Chondrocyte (in vitro differentiated cells): Measurements from ENCODE around the gene PPL. TPM values are rescaled to one million over a fixed set of nuclear protein-coding genes. Genes with fewer than 3 reads are reported as not detected.

Source experiments
- DNase-seq: peaks from one replicate; pipeline ENCODE4 v3.0.0; 2021; ENCODE audit warnings: mixed read lengths, low spot score
- H3K27ac Mint-ChIP-seq: one replicate; pipeline ENCODE4 v1.8.0; 2021; ENCODE audit warnings: mild to moderate bottlenecking, moderate library complexity, mixed read lengths; ENCODE audit not compliant: unreplicated experiment
- H3K27me3 Mint-ChIP-seq: 2 replicates; pipeline ENCODE4 v1.8.0; 2021; ENCODE audit warnings: low read depth, mixed read lengths
- H3K36me3 Mint-ChIP-seq: 2 replicates; pipeline ENCODE4 v1.8.0; 2021; ENCODE audit warnings: low read depth, mixed read lengths
- H3K4me1 Mint-ChIP-seq: 2 replicates; pipeline ENCODE4 v1.8.0; 2021; ENCODE audit warnings: low read depth, mild to moderate bottlenecking, mixed read lengths
- H3K4me3 Mint-ChIP-seq: one replicate; pipeline ENCODE4 v1.8.0; 2021; ENCODE audit warnings: mild to moderate bottlenecking, moderate library complexity, mixed read lengths; ENCODE audit not compliant: unreplicated experiment
- H3K9me3 Mint-ChIP-seq: 2 replicates; pipeline ENCODE4 v1.8.0; 2021; ENCODE audit warnings: low read depth, mixed read lengths
- CTCF ChIP-seq: fragments of 200-600 bp; sonication (generic); IDR thresholded peaks from 2 replicates; pipeline ENCODE4 v1.5.0; 2021; ENCODE audit warnings: antibody characterized with exemption, mild to moderate bottlenecking, moderate library complexity
- total RNA-seq: library from RNA; stranded (reverse); gene quantifications from 3 replicates; pipeline ENCODE4 v1.2.1, GENCODE V29; 2021

The PPL gene
- total RNA-seq, 1 donor from 2014 or later = 0.97 TPM

GRCh38 chr16:4873091-4873490 is 63.9 kb downstream of the PPL start:
- Mint-ChIP-seq H3K27me3 (no peaks in the 10 kb centered on the region), H3K27ac (no peak overlapping the region), H3K36me3 (peaks cover 43% of the 10 kb centered on the region), H3K4me3 (no peak overlapping the region), H3K4me1 (peaks cover 6% of the 10 kb centered on the region), H3K9me3 (no peaks in the 10 kb centered on the region)
- DNase-seq = no peak
- TF ChIP-seq CTCF = no peak

GRCh38 chr16:4871071-4871470 is 65.9 kb downstream of the PPL start:
- Mint-ChIP-seq H3K9me3 (no peaks in the 10 kb centered on the region), H3K27ac (no peak overlapping the region), H3K27me3 (no peaks in the 10 kb centered on the region), H3K4me3 (no peak overlapping the region), H3K36me3 (peaks cover 38% of the 10 kb centered on the region), H3K4me1 (peaks cover 8% of the 10 kb centered on the region)
- no peak for DNase-seq
- no peak for TF ChIP-seq CTCF

- Mint-ChIP-seq H3K27me3 (no peaks in the 10 kb centered on the region), H3K36me3 (peaks cover 35% of the 10 kb centered on the region), H3K9me3 (no peaks in the 10 kb centered on the region), H3K4me3 (no peak overlapping the region), H3K4me1 (peaks cover 8% of the 10 kb centered on the region), H3K27ac (no peak overlapping the region)
- DNase-seq = no peak
- no peak for TF ChIP-seq CTCF
Measured at GRCh38 chr16:4870138-4870671, 66.7 kb downstream of the PPL start.

- Mint-ChIP-seq H3K4me1 (peaks cover 10% of the 10 kb centered on the region), H3K9me3 (no peaks in the 10 kb centered on the region), H3K27ac (no peak overlapping the region), H3K27me3 (no peaks in the 10 kb centered on the region), H3K36me3 (peaks cover 29% of the 10 kb centered on the region), H3K4me3 (no peak overlapping the region)
- TF ChIP-seq CTCF = no peak
- DNase-seq = no peak
Measured at GRCh38 chr16:4869147-4869805, 67.7 kb downstream of the PPL start.

GRCh38 chr16:4868535-4868934 is 68.4 kb downstream of the PPL start:
- H3K4me1 Mint-ChIP-seq = peaks cover 13% of the 10 kb centered on the region
- H3K27me3 Mint-ChIP-seq = no peaks in the 10 kb centered on the region
- no peak for TF ChIP-seq CTCF
- H3K27ac Mint-ChIP-seq = no peak overlapping the region
- no peak overlapping the region for H3K4me3 Mint-ChIP-seq
- no peaks in the 10 kb centered on the region for H3K9me3 Mint-ChIP-seq
- DNase-seq = no peak
- H3K36me3 Mint-ChIP-seq = peaks cover 29% of the 10 kb centered on the region
